Vein endothelial cell (primary cell): ENCODE results near the gene HNRNPDL. TPM values are rescaled to one million over a fixed set of nuclear protein-coding genes. Genes with fewer than 3 reads are reported as not detected.

Source experiments
- small RNA-seq: library from RNA; depleted of rRNA; stranded (forward); fragments of <200 nt; gene quantifications from one replicate; pipeline ENCODE3, GENCODE V24; 2012
- total RNA-seq: library from RNA; depleted of rRNA; stranded (reverse); fragments of >200 nt; gene quantifications from 2 replicates; pipeline ENCODE4 v1.2.3, GENCODE V29; 2012

The HNRNPDL gene
- 107 and 211 TPM in 2 replicates for total RNA-seq

GRCh38 chr4:82430193-82430963, at the start of gene HNRNPDL, which contains the start of gene ENOPH1:
Gene HNRNPDL, minus strand, starts transcription at chr4:82430462. Its CDS starts 772 bp downstream, at chr4:82429690.
Gene ENOPH1, plus strand, starts transcription at chr4:82430590. Its CDS starts 240 bp downstream, at chr4:82430830.

GRCh38 chr4:82373816-82374625, 56.2 kb downstream of the HNRNPDL start, which contains the start of gene HNRNPD:
Gene HNRNPD, minus strand, starts transcription at chr4:82373991. Its CDS starts 313 bp downstream, at chr4:82373678.

Small RNA genes within 50 kb of the gene (small RNA-seq; reads per million reads assigned to genes)
- gene RF00150: not detected

Other genes with a start within 250 kb of the HNRNPDL start
- gene HNRNPD, start 56.5 kb downstream of the HNRNPDL start, total RNA-seq: 25.5 and 37.1 TPM in 2 replicates
- gene ENOPH1, start 128 bp upstream of the HNRNPDL start, total RNA-seq: 39.5 and 43.9 TPM in 2 replicates
- 5.6 and 5.9 TPM in 2 replicates for gene TMEM150C, start 131.5 kb upstream of the HNRNPDL start, total RNA-seq